A549 (cell line): Measurements from ENCODE around the gene SIM2. TPM values are rescaled to one million over a fixed set of nuclear protein-coding genes. Genes with fewer than 3 reads are reported as not detected.
A peak's percentile ranks its signal among the peaks of the same experiment; 100 is the strongest.

Experiments used
- ATAC-seq, 2 experiments: fragments of 200-7000 bp in 1 of 2; fragments of >200 bp in 1 of 2; cut with Nextera tagmentation in 1 of 2; cut with Tn5 transposase in 1 of 2; 3 replicates each; pipeline versions ENCODE4 v1.8.0 to v1.9.1; 2018 to 2020; ENCODE audit warnings: mild to moderate bottlenecking in 1 of 2, moderate library complexity in 1 of 2
- CTCF ChIA-PET: fragments of 300-600 bp; sonication (Branson Sonifier 250); formaldehyde crosslinking; extraction: SDS; loops from one replicate; lab custom pipeline; 2021; ENCODE audit warnings: antibody characterized with exemption, inconsistent platforms; lab: Yijun Ruan, JAX
- POLR2A ChIA-PET: fragments of 350-600 bp; formaldehyde crosslinking; extraction: SDS; loops from one replicate; lab custom pipeline; 2021; ENCODE audit warnings: antibody characterized with exemption, inconsistent platforms; lab: Yijun Ruan, JAX
- DNase-seq, 2 experiments: peaks; one replicate each; pipeline versions ENCODE4 v3.0.0 to v3.0.0-alpha.2; 2011 to 2016; ENCODE audit warnings: low read depth in 1 of 2, low spot score in 1 of 2
- FAIRE-seq: peaks from 2 replicates; lab custom pipeline; 2011; peaks lifted over from hg19 to GRCh38; lab: Jason Lieb, UNC
- H3K27ac ChIP-seq, 2 experiments: fragments of >200 bp; sonication (Bioruptor Twin); formaldehyde crosslinking; 3 replicates each; pipeline ENCODE4 v1.5.1; 2016 to 2017
- H3K4me1 ChIP-seq: fragments of >200 bp; sonication (Bioruptor Twin); formaldehyde crosslinking; 3 replicates; pipeline ENCODE4 v1.6.1; 2016
- H3K4me2 ChIP-seq: fragments of >200 bp; sonication (Bioruptor Twin); formaldehyde crosslinking; 3 replicates; pipeline ENCODE4 v1.6.1; 2016
- H3K4me3 ChIP-seq: fragments of >200 bp; sonication (Bioruptor Twin); formaldehyde crosslinking; 3 replicates; pipeline ENCODE4 v1.5.1; 2016
- H3K9me3 ChIP-seq: fragments of >200 bp; sonication (Bioruptor Twin); formaldehyde crosslinking; 3 replicates; pipeline ENCODE4 v1.6.1; 2016
- BHLHE40 ChIP-seq: IDR thresholded peaks from 2 replicates; pipeline ENCODE4 v1.6.1; 2012; ENCODE audit warnings: low read depth, low read length, inconsistent platforms
- CBX2 ChIP-seq: fragments of 200-600 bp; sonication (generic); IDR thresholded peaks from 2 replicates; pipeline ENCODE4 v1.6.1; 2016; ENCODE audit warnings: low read depth, mild to moderate bottlenecking, borderline replicate concordance
- CEBPB ChIP-seq, 2 experiments: fragments of >200 bp in 1 of 2; sonication (Bioruptor Twin) in 1 of 2; formaldehyde crosslinking in 1 of 2; IDR thresholded peaks; 2 replicates each; pipeline ENCODE4 v1.6.1; 2012 to 2016
- CHD2 ChIP-seq: fragments of 150-350 bp; IDR thresholded peaks from 2 replicates; pipeline ENCODE4 v1.6.1; 2014; ENCODE audit warnings: low read length; ENCODE audit not compliant: partially characterized antibody
- EHMT2 ChIP-seq: fragments of 200-600 bp; sonication (generic); IDR thresholded peaks from 2 replicates; pipeline ENCODE4 v1.6.1; 2016; ENCODE audit warnings: antibody characterized with exemption, low read depth, mild to moderate bottlenecking, moderate library complexity
- FOSL2 ChIP-seq, 2 experiments: fragments of 450-650 bp in 1 of 2; fragments of >200 bp in 1 of 2; sonication (Bioruptor Twin) in 1 of 2; formaldehyde crosslinking; IDR thresholded peaks; 2 replicates each; pipeline versions ENCODE4 v1.5.0 to v1.6.1; 2016 to 2020; ENCODE audit warnings: mild to moderate bottlenecking in 1 of 2, moderate library complexity in 1 of 2
- GATA3 ChIP-seq: IDR thresholded peaks from 2 replicates; pipeline ENCODE4 v1.6.1; 2012; ENCODE audit warnings: borderline replicate concordance
- HES2 ChIP-seq: fragments of >200 bp; sonication (Bioruptor Twin); formaldehyde crosslinking; IDR thresholded peaks from 2 replicates; pipeline ENCODE4 v1.6.1; 2016
- HMGXB4 ChIP-seq: fragments of 250-450 bp; sonication (Bioruptor Pico); IDR thresholded peaks from 2 replicates; pipeline ENCODE4 v1.5.0; 2021; ENCODE audit warnings: mild to moderate bottlenecking, moderate library complexity, borderline replicate concordance
- HOXA7 ChIP-seq: fragments of 250-450 bp; sonication (Bioruptor Pico); IDR thresholded peaks from 2 replicates; pipeline ENCODE4 v1.5.0; 2020; ENCODE audit warnings: mild to moderate bottlenecking, moderate library complexity
- HOXB13 ChIP-seq: fragments of 250-450 bp; sonication (Bioruptor Pico); IDR thresholded peaks from 2 replicates; pipeline ENCODE4 v1.5.0; 2020; ENCODE audit warnings: low read depth, mild to moderate bottlenecking, moderate library complexity
- MAFK ChIP-seq: fragments of 450-650 bp; IDR thresholded peaks from 2 replicates; pipeline ENCODE4 v1.6.1; 2014; ENCODE audit not compliant: partially characterized antibody
- MYC ChIP-seq: IDR thresholded peaks from 2 replicates; pipeline ENCODE4 v1.6.1; 2012; ENCODE audit warnings: mild to moderate bottlenecking, inconsistent platforms, low read length, improper control_type of control experiment, borderline replicate concordance
- NR3C1 ChIP-seq: fragments of >200 bp; sonication (Bioruptor Twin); formaldehyde crosslinking; IDR thresholded peaks from 3 replicates; pipeline ENCODE4 v1.6.1; 2017
- PHF8 ChIP-seq: fragments of 200-600 bp; sonication (generic); IDR thresholded peaks from 2 replicates; pipeline ENCODE4 v1.6.1; 2016; ENCODE audit warnings: low read depth, mild to moderate bottlenecking, antibody characterized with exemption, moderate library complexity, borderline replicate concordance
- POLR2AphosphoS2 ChIP-seq: conservative IDR thresholded peaks from 2 replicates; pipeline ENCODE4 v1.6.1; 2012; ENCODE audit warnings: low read length, improper control_type of control experiment, inconsistent platforms
- RAD21 ChIP-seq, 2 experiments: fragments of >200 bp in 1 of 2; sonication (Bioruptor Twin) in 1 of 2; formaldehyde crosslinking in 1 of 2; IDR thresholded peaks in 1 of 2; conservative IDR thresholded peaks in 1 of 2; 2 replicates in 1 of 2; 3 replicates in 1 of 2; pipeline ENCODE4 v1.6.1; 2012 to 2018; ENCODE audit warnings: inconsistent platforms in 1 of 2
- REST ChIP-seq: fragments of 200-600 bp; sonication (generic); IDR thresholded peaks from 2 replicates; pipeline ENCODE4 v1.6.1; 2016; ENCODE audit warnings: antibody characterized with exemption, mild to moderate bottlenecking, moderate library complexity
- TP53 ChIP-seq: fragments of 250-450 bp; sonication (Bioruptor Pico); IDR thresholded peaks from 2 replicates; pipeline ENCODE4 v1.5.0; 2021; ENCODE audit warnings: mild to moderate bottlenecking, moderate library complexity
- ZNF302 ChIP-seq: fragments of 250-450 bp; sonication (Bioruptor Pico); IDR thresholded peaks from 2 replicates; pipeline ENCODE4 v1.9.0; 2021; ENCODE audit warnings: inconsistent platforms, mild to moderate bottlenecking, moderate library complexity
- ZSCAN20 ChIP-seq: fragments of 250-450 bp; sonication (Bioruptor Pico); IDR thresholded peaks from 2 replicates; pipeline ENCODE4 v1.8.0; 2022; ENCODE audit warnings: mild to moderate bottlenecking, moderate library complexity
- WGBS: methylation state at CpG from one replicate; pipeline ENCODE4 v1.1.6; 2017; ENCODE audit errors: missing lambda C conversion rate; 5-methylcytosine and 5-hydroxymethylcytosine counted together
- polyA plus RNA-seq, 4 experiments: library from polyadenylated mRNA; depleted of rRNA in 3 of 4; stranded (reverse); fragments of >200 nt; fragmentation: RNase III in 1 of 4; extraction: RNeasy Plus Mini Kit Qiagen cat#74134 plus additional on column Dnase treatment in 1 of 4; gene quantifications; 2 replicates in 3 of 4; 3 replicates in 1 of 4; pipeline ENCODE4 v1.2.3, GENCODE V29; 2011 to 2017
- TF ChIP-seq, protein P1 (sequence below): IDR thresholded peaks from 2 replicates; pipeline ENCODE4 v1.6.1; 2012
- TF ChIP-seq, protein P2 (sequence below): IDR thresholded peaks from 2 replicates; pipeline ENCODE4 v1.6.1; 2012; ENCODE audit warnings: low read depth, borderline replicate concordance

The SIM2 gene
- polyA plus RNA-seq, 2 of the 4 experiments (the other 2 are of a cell fraction): 12.6 to 13.4 TPM

GRCh38 chr21:36713746-36714145 lies 14.8 kb downstream of the SIM2 start:
- no peak overlapping the region for H3K4me3 ChIP-seq
- TF ChIP-seq GATA3: no peak
- TF ChIP-seq HES2: no peak
- no peak for TF ChIP-seq ZSCAN20 (CRISPR knock-in tag)
- TF ChIP-seq CBX2: no peak
- no peak for TF ChIP-seq EHMT2
- no peak for TF ChIP-seq FOSL2 (IDR thresholded peaks at IDR 0.05)
- no peak for TF ChIP-seq FOSL2 (CRISPR knock-in tag; IDR thresholded peaks at IDR 0.05)
- TF ChIP-seq, all 56 proteins: peak for 0
- FAIRE-seq (no peak), DNase-seq (no peak), ATAC-seq (no peak)
- Histone ChIP-seq H3K4me2 (no peak overlapping the region), H3K9me3 (no peaks in the 10 kb centered on the region), H3K4me1 (no peaks in the 10 kb centered on the region), H3K27ac (no peak overlapping the region)
- WGBS: 64% methylated on average over 3 of the region's 3 CpGs
- ChIA-PET CTCF (interaction anchor here (0.9 kb wide), 2 partner anchors 44 to 142 kb away, joined by 3 to 4 read pairs; no protein-coding TSS in a partner anchor), POLR2A (no interaction called here)

DNA sequence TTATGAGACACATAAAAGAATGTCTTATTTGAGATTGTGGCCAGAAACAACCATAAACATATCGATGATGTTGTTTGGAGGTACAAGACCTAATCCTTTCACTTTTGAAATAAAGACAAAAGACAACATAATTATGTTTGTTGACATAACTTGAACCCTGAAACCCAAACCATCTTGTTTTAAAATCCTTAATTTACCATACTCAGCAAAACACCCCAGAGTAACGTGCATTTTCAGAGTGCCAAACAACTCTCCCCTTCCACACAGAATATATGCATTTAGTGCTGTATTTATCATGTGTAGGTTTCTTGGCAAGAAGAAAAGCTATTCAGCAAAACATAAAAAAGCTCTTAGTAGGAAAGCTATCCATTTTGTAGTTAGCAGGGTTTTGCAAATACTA lies 17.5 kb downstream of the SIM2 start:
- WGBS: 90% methylated on average over 2 of the region's 2 CpGs
- DNase-seq: no peak
- Histone ChIP-seq H3K4me3 (no peak overlapping the region), H3K27ac (no peak overlapping the region), H3K9me3 (no peaks in the 10 kb centered on the region), H3K4me2 (no peak overlapping the region), H3K4me1 (no peaks in the 10 kb centered on the region)
- no peak for FAIRE-seq
- no peak for ATAC-seq
- ChIA-PET CTCF (interaction anchor here (0.7 kb wide), 1 partner anchor 211 kb away, joined by 4 read pairs; no protein-coding TSS in a partner anchor), POLR2A (no interaction called here)
- TF ChIP-seq MAFK: peak; percentile 33
- no peak for TF ChIP-seq PHF8

DNA sequence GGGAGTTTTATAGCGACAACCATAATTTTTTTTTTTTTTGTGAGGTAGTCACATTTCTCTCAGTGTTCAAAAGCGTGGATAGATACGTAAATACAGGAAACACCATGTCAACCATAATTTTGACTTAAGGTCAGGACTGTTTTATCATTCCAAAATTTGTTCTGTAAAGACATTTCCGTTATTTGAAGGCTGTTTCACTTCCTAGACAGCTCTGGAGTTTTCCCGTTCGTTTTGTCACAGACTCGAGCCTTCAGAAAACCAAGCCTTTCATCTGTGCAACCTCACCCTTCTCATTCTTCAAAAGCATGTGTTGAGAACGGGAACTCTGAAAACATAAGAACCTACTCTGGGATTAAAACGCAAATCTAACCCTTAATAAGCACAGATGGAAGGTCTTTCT lies 17.9 kb downstream of the SIM2 start:
- 98% methylated on average over 9 of the region's 9 CpGs for WGBS
- ChIA-PET POLR2A (no interaction called here), CTCF (no interaction called here)
- no peak overlapping the region for H3K27ac ChIP-seq
- no peak overlapping the region for H3K4me3 ChIP-seq
- DNase-seq (no peak), ATAC-seq (no peak), FAIRE-seq (no peak)
- no peaks in the 10 kb centered on the region for H3K4me1 ChIP-seq
- H3K4me2 ChIP-seq: no peak overlapping the region
- H3K9me3 ChIP-seq: no peaks in the 10 kb centered on the region
- TF ChIP-seq PHF8 (no peak), RAD21 (conservative IDR thresholded peaks at IDR 0.05 in 1 of 2, IDR thresholded peaks at IDR 0.05 in 1 of 2) (no peak), MYC (no peak), TP53 (CRISPR knock-in tag) (no peak), POLR2AphosphoS2 (no peak)

- WGBS: 93% methylated on average over 6 of the region's 6 CpGs
- H3K4me1 ChIP-seq: no peaks in the 10 kb centered on the region
- ATAC-seq (no peak), FAIRE-seq (no peak), DNase-seq (no peak)
- no peak overlapping the region for H3K4me3 ChIP-seq
- H3K4me2 ChIP-seq: no peak overlapping the region
- H3K9me3 ChIP-seq: no peaks in the 10 kb centered on the region
- ChIA-PET POLR2A (no interaction called here), CTCF (no interaction called here)
- H3K27ac ChIP-seq: no peak overlapping the region
- TF ChIP-seq, protein P1, sequence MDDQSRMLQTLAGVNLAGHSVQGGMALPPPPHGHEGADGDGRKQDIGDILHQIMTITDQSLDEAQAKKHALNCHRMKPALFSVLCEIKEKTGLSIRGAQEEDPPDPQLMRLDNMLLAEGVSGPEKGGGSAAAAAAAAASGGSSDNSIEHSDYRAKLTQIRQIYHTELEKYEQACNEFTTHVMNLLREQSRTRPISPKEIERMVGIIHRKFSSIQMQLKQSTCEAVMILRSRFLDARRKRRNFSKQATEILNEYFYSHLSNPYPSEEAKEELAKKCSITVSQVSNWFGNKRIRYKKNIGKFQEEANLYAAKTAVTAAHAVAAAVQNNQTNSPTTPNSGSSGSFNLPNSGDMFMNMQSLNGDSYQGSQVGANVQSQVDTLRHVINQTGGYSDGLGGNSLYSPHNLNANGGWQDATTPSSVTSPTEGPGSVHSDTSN: no peak
- TF ChIP-seq ZNF302 (CRISPR knock-in tag) (no peak), NR3C1 (no peak), FOSL2 (IDR thresholded peaks at IDR 0.05) (no peak), FOSL2 (CRISPR knock-in tag; IDR thresholded peaks at IDR 0.05) (no peak), HES2 (no peak), BHLHE40 (no peak), HMGXB4 (CRISPR knock-in tag) (no peak), CEBPB (IDR thresholded peaks at IDR 0.05) (no peak), HOXB13 (CRISPR knock-in tag) (no peak), CHD2 (no peak), REST (no peak), HOXA7 (no peak)
- TF ChIP-seq, protein P2, sequence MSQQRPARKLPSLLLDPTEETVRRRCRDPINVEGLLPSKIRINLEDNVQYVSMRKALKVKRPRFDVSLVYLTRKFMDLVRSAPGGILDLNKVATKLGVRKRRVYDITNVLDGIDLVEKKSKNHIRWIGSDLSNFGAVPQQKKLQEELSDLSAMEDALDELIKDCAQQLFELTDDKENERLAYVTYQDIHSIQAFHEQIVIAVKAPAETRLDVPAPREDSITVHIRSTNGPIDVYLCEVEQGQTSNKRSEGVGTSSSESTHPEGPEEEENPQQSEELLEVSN: no peak
These were observed 19.1 kb downstream of the SIM2 start for GRCh38 chr21:36717976-36718375.
